A549 (cell line): ENCODE results near the gene DIS3L2. TPM values are rescaled to one million over a fixed set of nuclear protein-coding genes. Genes with fewer than 3 reads are reported as not detected.
A peak's percentile ranks its signal among the peaks of the same experiment; 100 is the strongest.
"Not testable (repeated sequence)": the region's sequence is repeated elsewhere in the genome, so short reads cannot be mapped to it uniquely, and the experiment has no call there.

Experiments used
- ATAC-seq, 2 experiments: fragments of 200-7000 bp in 1 of 2; fragments of >200 bp in 1 of 2; cut with Nextera tagmentation in 1 of 2; cut with Tn5 transposase in 1 of 2; 3 replicates each; pipeline versions ENCODE4 v1.8.0 to v1.9.1; 2018 to 2020; ENCODE audit warnings: mild to moderate bottlenecking in 1 of 2, moderate library complexity in 1 of 2
- CTCF ChIA-PET: fragments of 300-600 bp; sonication (Branson Sonifier 250); formaldehyde crosslinking; extraction: SDS; loops from one replicate; lab custom pipeline; 2021; ENCODE audit warnings: antibody characterized with exemption, inconsistent platforms; lab: Yijun Ruan, JAX
- POLR2A ChIA-PET: fragments of 350-600 bp; formaldehyde crosslinking; extraction: SDS; loops from one replicate; lab custom pipeline; 2021; ENCODE audit warnings: antibody characterized with exemption, inconsistent platforms; lab: Yijun Ruan, JAX
- DNase-seq, 2 experiments: peaks; one replicate each; pipeline versions ENCODE4 v3.0.0 to v3.0.0-alpha.2; 2011 to 2016; ENCODE audit warnings: low read depth in 1 of 2, low spot score in 1 of 2
- FAIRE-seq: peaks from 2 replicates; lab custom pipeline; 2011; peaks lifted over from hg19 to GRCh38; lab: Jason Lieb, UNC
- H3K27ac ChIP-seq, 2 experiments: fragments of >200 bp; sonication (Bioruptor Twin); formaldehyde crosslinking; 3 replicates each; pipeline ENCODE4 v1.5.1; 2016 to 2017
- H3K4me1 ChIP-seq: fragments of >200 bp; sonication (Bioruptor Twin); formaldehyde crosslinking; 3 replicates; pipeline ENCODE4 v1.6.1; 2016
- H3K4me2 ChIP-seq: fragments of >200 bp; sonication (Bioruptor Twin); formaldehyde crosslinking; 3 replicates; pipeline ENCODE4 v1.6.1; 2016
- H3K4me3 ChIP-seq: fragments of >200 bp; sonication (Bioruptor Twin); formaldehyde crosslinking; 3 replicates; pipeline ENCODE4 v1.5.1; 2016
- H3K9me3 ChIP-seq: fragments of >200 bp; sonication (Bioruptor Twin); formaldehyde crosslinking; 3 replicates; pipeline ENCODE4 v1.6.1; 2016
- BCL3 ChIP-seq: fragments of >200 bp; sonication (Bioruptor Twin); formaldehyde crosslinking; IDR thresholded peaks from 3 replicates; pipeline ENCODE4 v1.6.1; 2016
- EHF ChIP-seq: fragments of 250-450 bp; sonication (Bioruptor Pico); IDR thresholded peaks from 2 replicates; pipeline ENCODE4 v1.5.0; 2020; ENCODE audit warnings: mild to moderate bottlenecking
- HDAC2 ChIP-seq: fragments of 200-600 bp; sonication (generic); IDR thresholded peaks from 2 replicates; pipeline ENCODE4 v1.6.1; 2016
- HOXA7 ChIP-seq: fragments of 250-450 bp; sonication (Bioruptor Pico); IDR thresholded peaks from 2 replicates; pipeline ENCODE4 v1.5.0; 2020; ENCODE audit warnings: mild to moderate bottlenecking, moderate library complexity
- HOXB5 ChIP-seq: fragments of 250-450 bp; sonication (Bioruptor Pico); IDR thresholded peaks from 2 replicates; pipeline ENCODE4 v1.5.0; 2020; ENCODE audit warnings: mild to moderate bottlenecking, moderate library complexity
- NFE2L2 ChIP-seq: fragments of 150-350 bp; conservative IDR thresholded peaks from 2 replicates; pipeline ENCODE4 v1.6.1; 2014; ENCODE audit warnings: low read length
- NPAS2 ChIP-seq: fragments of 250-450 bp; sonication (Bioruptor Pico); IDR thresholded peaks from 2 replicates; pipeline ENCODE4 v1.8.0; 2022; ENCODE audit warnings: mild to moderate bottlenecking, moderate library complexity, borderline replicate concordance
- RFX5 ChIP-seq: fragments of 450-650 bp; IDR thresholded peaks from 2 replicates; pipeline ENCODE4 v1.7.1; 2014; ENCODE audit warnings: antibody characterized with exemption, mild to moderate bottlenecking, moderate library complexity
- SREBF2 ChIP-seq: fragments of 450-650 bp; IDR thresholded peaks from 2 replicates; pipeline ENCODE4 v1.6.1; 2014; ENCODE audit warnings: mild to moderate bottlenecking, moderate library complexity
- ZFP36 ChIP-seq: fragments of 450-650 bp; IDR thresholded peaks from 2 replicates; pipeline ENCODE4 v1.6.1; 2014; ENCODE audit warnings: borderline replicate concordance; ENCODE audit not compliant: partially characterized antibody
- ZNF302 ChIP-seq: fragments of 250-450 bp; sonication (Bioruptor Pico); IDR thresholded peaks from 2 replicates; pipeline ENCODE4 v1.9.0; 2021; ENCODE audit warnings: inconsistent platforms, mild to moderate bottlenecking, moderate library complexity
- WGBS: methylation state at CpG from one replicate; pipeline ENCODE4 v1.1.6; 2017; ENCODE audit errors: missing lambda C conversion rate; 5-methylcytosine and 5-hydroxymethylcytosine counted together
- polyA plus RNA-seq, 4 experiments: library from polyadenylated mRNA; depleted of rRNA in 3 of 4; stranded (reverse); fragments of >200 nt; fragmentation: RNase III in 1 of 4; extraction: RNeasy Plus Mini Kit Qiagen cat#74134 plus additional on column Dnase treatment in 1 of 4; gene quantifications; 2 replicates in 3 of 4; 3 replicates in 1 of 4; pipeline ENCODE4 v1.2.3, GENCODE V29; 2011 to 2017

Gene DIS3L2
- polyA plus RNA-seq, 2 of the 4 experiments (the other 2 are of a cell fraction) = 14.9 to 15.4 TPM

- POLR2A ChIA-PET = no interaction called here
Observed at GRCh38 chr2:232377841-232378734, 416.6 kb downstream of the DIS3L2 start.

GRCh38 chr2:232378735-232379151, 417.2 kb downstream of the DIS3L2 start, which contains the start of gene ALPP:
Gene ALPP (plus strand): TSS chr2:232378751. CDS start chr2:232378803, 52 bp downstream.
- H3K4me1 ChIP-seq, POLR2A ChIA-PET, FAIRE-seq, H3K9me3 ChIP-seq, H3K4me2 ChIP-seq, H3K4me3 ChIP-seq, DNase-seq: not testable (repeated sequence)
- H3K27ac ChIP-seq = peak within 1 kb of the TSS in 1 of 2 experiments; percentile 15; a peak in 2 of 6 replicates
- WGBS = 87% methylated on average over 3 of the region's 12 CpGs
- CTCF ChIA-PET = interaction anchor here (1.4 kb wide), 1 partner anchor 16 kb away, joined by 5 read pairs; no protein-coding TSS in a partner anchor
- ATAC-seq = peak; percentile 24 to 36; a peak in 2 of 6 replicates

More at GRCh38 chr2:232377841-232378734, 416.6 kb downstream of the DIS3L2 start:
- Histone ChIP-seq H3K4me2 (no peak overlapping the region), H3K27ac (peak overlapping the region in 1 of 2 experiments; percentile 15; a peak in 2 of 6 replicates), H3K4me1 (peaks cover 8% of the 10 kb centered on the region), H3K4me3 (no peak overlapping the region), H3K9me3 (no peaks in the 10 kb centered on the region)
- CTCF ChIA-PET = interaction anchor here (1.4 to 3.6 kb wide), 2 partner anchors 12 to 15 kb away, joined by 5 to 15 read pairs; no protein-coding TSS in a partner anchor
- DNase-seq = no peak
- 64% methylated on average over 6 of the region's 17 CpGs for WGBS
- FAIRE-seq = no peak
- ATAC-seq = peak in 1 of 2 experiments; percentile 25; a peak in 2 of 6 replicates
- TF ChIP-seq EHF = no peak
- TF ChIP-seq ZFP36 = no peak
- TF ChIP-seq HOXA7 (CRISPR knock-in tag) = no peak
- no peak for TF ChIP-seq ZNF302 (CRISPR knock-in tag)
- TF ChIP-seq RFX5 = no peak
- TF ChIP-seq HDAC2 = no peak
- TF ChIP-seq BCL3 = no peak
- no peak for TF ChIP-seq NFE2L2
- no peak for TF ChIP-seq NPAS2 (CRISPR knock-in tag)
- TF ChIP-seq HOXB5 = no peak
- no peak for TF ChIP-seq SREBF2

GRCh38 chr2:232379610-232380590, 418.4 kb downstream of the DIS3L2 start:
- ATAC-seq = 0 out of 6 replicates have a peak, but pooled peaks of 1 of the 2 experiments have one; percentile 8
- H3K4me3 ChIP-seq, POLR2A ChIA-PET, DNase-seq, CTCF ChIA-PET, H3K4me1 ChIP-seq, H3K9me3 ChIP-seq, FAIRE-seq, H3K4me2 ChIP-seq, H3K27ac ChIP-seq: not testable (repeated sequence)
- WGBS = 87% methylated on average over 32 of the region's 41 CpGs

- H3K27ac ChIP-seq, DNase-seq, POLR2A ChIA-PET, CTCF ChIA-PET, FAIRE-seq, H3K9me3 ChIP-seq, H3K4me2 ChIP-seq, H3K4me3 ChIP-seq: not testable (repeated sequence)
- WGBS = 47% methylated on average over 15 of the region's 59 CpGs
- peaks cover 12% of the 10 kb centered on the region for H3K4me1 ChIP-seq
- ATAC-seq = peak in 1 of 2 experiments; percentile 47; a peak in 3 of 6 replicates
Observed at GRCh38 chr2:232381204-232382031, 419.9 kb downstream of the DIS3L2 start.
